Measurements from ENCODE around the gene AMN.

- TF ChIP-seq CTCF (IDR thresholded peaks at IDR 0.05) (no peak), POLR2A (IDR thresholded peaks at IDR 0.05) (no peak)
Observed at GRCh38 chr14:102970496-102970895, 48.0 kb downstream of the AMN start.
